ENCODE data around the gene EIPR1.

EIPR1 gene

DNA sequence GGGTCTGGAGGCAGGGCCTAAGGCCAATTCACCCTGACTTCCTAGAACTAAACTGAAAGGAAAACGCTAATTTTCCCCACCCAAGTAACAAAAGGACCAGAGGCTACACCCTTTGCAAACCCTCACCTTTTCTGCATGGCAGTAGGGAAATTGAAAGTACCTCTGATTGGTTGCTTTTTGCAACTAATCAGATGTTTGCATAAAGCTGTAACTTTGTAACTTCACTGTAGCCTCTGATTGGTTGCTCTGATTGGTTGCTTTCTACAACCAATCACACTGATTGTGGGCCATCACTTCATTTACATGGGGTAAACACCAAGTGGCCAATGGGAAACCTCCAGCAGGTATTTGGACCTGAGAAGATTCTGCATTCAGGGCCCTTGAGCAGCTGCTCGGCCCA lies 20.8 kb downstream of the EIPR1 start:
- TF ChIP-seq, protein P1, sequence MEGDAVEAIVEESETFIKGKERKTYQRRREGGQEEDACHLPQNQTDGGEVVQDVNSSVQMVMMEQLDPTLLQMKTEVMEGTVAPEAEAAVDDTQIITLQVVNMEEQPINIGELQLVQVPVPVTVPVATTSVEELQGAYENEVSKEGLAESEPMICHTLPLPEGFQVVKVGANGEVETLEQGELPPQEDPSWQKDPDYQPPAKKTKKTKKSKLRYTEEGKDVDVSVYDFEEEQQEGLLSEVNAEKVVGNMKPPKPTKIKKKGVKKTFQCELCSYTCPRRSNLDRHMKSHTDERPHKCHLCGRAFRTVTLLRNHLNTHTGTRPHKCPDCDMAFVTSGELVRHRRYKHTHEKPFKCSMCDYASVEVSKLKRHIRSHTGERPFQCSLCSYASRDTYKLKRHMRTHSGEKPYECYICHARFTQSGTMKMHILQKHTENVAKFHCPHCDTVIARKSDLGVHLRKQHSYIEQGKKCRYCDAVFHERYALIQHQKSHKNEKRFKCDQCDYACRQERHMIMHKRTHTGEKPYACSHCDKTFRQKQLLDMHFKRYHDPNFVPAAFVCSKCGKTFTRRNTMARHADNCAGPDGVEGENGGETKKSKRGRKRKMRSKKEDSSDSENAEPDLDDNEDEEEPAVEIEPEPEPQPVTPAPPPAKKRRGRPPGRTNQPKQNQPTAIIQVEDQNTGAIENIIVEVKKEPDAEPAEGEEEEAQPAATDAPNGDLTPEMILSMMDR (IDR thresholded peaks at IDR 0.05; ENCODE audit: low read depth, low read length), result no peak
- H3K4me3 ChIP-seq (ENCODE audit: low read depth, low read length), result no peak overlapping the region

- H3K4me3 ChIP-seq (ENCODE audit: low read depth, low read length), result no peak overlapping the region
Observed at GRCh38 chr2:3355951-3356569, 21.6 kb downstream of the EIPR1 start.

GRCh38 chr2:3354986-3355385 lies 22.6 kb downstream of the EIPR1 start:
- TF ChIP-seq, protein P1 (IDR thresholded peaks at IDR 0.05; ENCODE audit: low read depth, low read length), result no peak
- H3K4me3 ChIP-seq (ENCODE audit: low read depth, low read length), result no peak overlapping the region

More at GRCh38 chr2:3355951-3356569, 21.6 kb downstream of the EIPR1 start:
- TF ChIP-seq, protein P1 (IDR thresholded peaks at IDR 0.05; ENCODE audit: low read depth, low read length), result no peak

DNA sequence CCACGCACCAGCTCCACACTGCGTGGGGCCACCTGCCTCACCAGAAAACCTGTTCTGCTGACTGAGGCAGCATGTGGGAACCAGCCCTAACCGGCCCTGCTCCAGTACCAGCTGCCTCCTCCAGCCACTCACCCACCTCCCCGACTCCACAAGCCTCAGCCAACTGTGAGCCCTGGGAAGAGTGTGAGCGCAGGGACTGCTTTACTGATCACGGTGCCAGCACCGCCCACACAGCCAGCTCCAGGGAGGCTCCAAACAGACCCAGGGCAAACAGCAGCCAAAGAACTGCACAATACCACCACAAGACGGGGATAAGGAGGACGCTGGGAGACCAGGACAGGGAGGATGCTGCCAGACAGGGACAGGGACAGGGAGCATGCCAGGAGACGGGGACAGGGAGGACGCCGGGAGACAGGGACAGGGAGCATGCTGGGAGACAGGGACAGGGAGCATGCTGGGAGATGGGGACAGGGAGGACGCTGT lies 28.4 kb downstream of the EIPR1 start:
- TF ChIP-seq, protein P1 (IDR thresholded peaks at IDR 0.05; ENCODE audit: low read depth, low read length), result no peak
- H3K4me3 ChIP-seq (ENCODE audit: low read depth, low read length), result no peak overlapping the region

GRCh38 chr2:3348767-3349166 lies 28.9 kb downstream of the EIPR1 start:
- TF ChIP-seq, protein P1 (IDR thresholded peaks at IDR 0.05; ENCODE audit: low read depth, low read length), result no peak
- H3K4me3 ChIP-seq (ENCODE audit: low read depth, low read length), result no peak overlapping the region

GRCh38 chr2:3345621-3346020 lies 32.0 kb downstream of the EIPR1 start:
- TF ChIP-seq, protein P1 (IDR thresholded peaks at IDR 0.05; ENCODE audit: low read depth, low read length), result no peak
- no peak overlapping the region for H3K4me3 ChIP-seq (ENCODE audit: low read depth, low read length)

DNA sequence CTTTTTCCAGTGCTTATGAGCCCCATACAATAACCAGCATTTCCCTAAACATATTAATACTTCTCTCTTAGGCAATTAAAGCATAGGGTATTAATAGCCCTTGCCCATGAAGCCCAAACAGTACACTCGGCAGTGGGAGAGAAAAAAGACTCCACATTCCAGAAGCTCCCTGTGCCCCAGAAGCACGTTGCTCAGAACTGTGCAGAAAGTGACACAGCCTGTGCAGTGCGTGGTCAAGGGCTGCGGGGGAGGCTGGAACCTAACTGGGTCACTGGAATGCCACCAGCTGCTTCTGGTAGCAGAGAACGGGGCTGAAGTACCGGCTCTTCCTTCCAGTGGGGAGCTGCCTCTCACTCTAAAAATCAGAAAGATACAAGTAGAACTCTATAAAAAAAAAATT lies 32.7 kb downstream of the EIPR1 start:
- no peak overlapping the region for H3K4me3 ChIP-seq (ENCODE audit: low read depth, low read length)
- TF ChIP-seq, protein P1 (IDR thresholded peaks at IDR 0.05; ENCODE audit: low read depth, low read length), result no peak
